A549 (cell line): ENCODE results near the gene ACD. TPM values are rescaled to one million over a fixed set of nuclear protein-coding genes. Genes with fewer than 3 reads are reported as not detected.

Source experiments
- ATAC-seq, 2 experiments: fragments of 200-7000 bp in 1 of 2; fragments of >200 bp in 1 of 2; cut with Nextera tagmentation in 1 of 2; cut with Tn5 transposase in 1 of 2; 3 replicates each; pipeline versions ENCODE4 v1.8.0 to v1.9.1; 2018 to 2020; ENCODE audit warnings: mild to moderate bottlenecking in 1 of 2, moderate library complexity in 1 of 2
- CTCF ChIA-PET: fragments of 300-600 bp; sonication (Branson Sonifier 250); formaldehyde crosslinking; extraction: SDS; loops from one replicate; lab custom pipeline; 2021; ENCODE audit warnings: antibody characterized with exemption, inconsistent platforms; lab: Yijun Ruan, JAX
- POLR2A ChIA-PET: fragments of 350-600 bp; formaldehyde crosslinking; extraction: SDS; loops from one replicate; lab custom pipeline; 2021; ENCODE audit warnings: antibody characterized with exemption, inconsistent platforms; lab: Yijun Ruan, JAX
- DNase-seq, 2 experiments: peaks; one replicate each; pipeline versions ENCODE4 v3.0.0 to v3.0.0-alpha.2; 2011 to 2016; ENCODE audit warnings: low read depth in 1 of 2, low spot score in 1 of 2
- FAIRE-seq: peaks from 2 replicates; lab custom pipeline; 2011; peaks lifted over from hg19 to GRCh38; lab: Jason Lieb, UNC
- H3K27ac ChIP-seq, 2 experiments: fragments of >200 bp; sonication (Bioruptor Twin); formaldehyde crosslinking; 3 replicates each; pipeline ENCODE4 v1.5.1; 2016 to 2017
- H3K4me1 ChIP-seq: fragments of >200 bp; sonication (Bioruptor Twin); formaldehyde crosslinking; 3 replicates; pipeline ENCODE4 v1.6.1; 2016
- H3K4me2 ChIP-seq: fragments of >200 bp; sonication (Bioruptor Twin); formaldehyde crosslinking; 3 replicates; pipeline ENCODE4 v1.6.1; 2016
- H3K4me3 ChIP-seq: fragments of >200 bp; sonication (Bioruptor Twin); formaldehyde crosslinking; 3 replicates; pipeline ENCODE4 v1.5.1; 2016
- H3K9me3 ChIP-seq: fragments of >200 bp; sonication (Bioruptor Twin); formaldehyde crosslinking; 3 replicates; pipeline ENCODE4 v1.6.1; 2016
- CBX2 ChIP-seq: fragments of 200-600 bp; sonication (generic); IDR thresholded peaks from 2 replicates; pipeline ENCODE4 v1.6.1; 2016; ENCODE audit warnings: low read depth, mild to moderate bottlenecking, borderline replicate concordance
- CBX8 ChIP-seq: fragments of 200-600 bp; sonication (generic); IDR thresholded peaks from 2 replicates; pipeline ENCODE4 v1.6.1; 2016
- CEBPB ChIP-seq, 2 experiments: fragments of >200 bp in 1 of 2; sonication (Bioruptor Twin) in 1 of 2; formaldehyde crosslinking in 1 of 2; IDR thresholded peaks; 2 replicates each; pipeline ENCODE4 v1.6.1; 2012 to 2016
- CHD2 ChIP-seq: fragments of 150-350 bp; IDR thresholded peaks from 2 replicates; pipeline ENCODE4 v1.6.1; 2014; ENCODE audit warnings: low read length; ENCODE audit not compliant: partially characterized antibody
- CHD4 ChIP-seq: fragments of 200-600 bp; sonication (generic); IDR thresholded peaks from 2 replicates; pipeline ENCODE4 v1.6.1; 2016; ENCODE audit warnings: antibody characterized with exemption, mild to moderate bottlenecking, borderline replicate concordance
- EHF ChIP-seq: fragments of 250-450 bp; sonication (Bioruptor Pico); IDR thresholded peaks from 2 replicates; pipeline ENCODE4 v1.5.0; 2020; ENCODE audit warnings: mild to moderate bottlenecking
- FOSB ChIP-seq: fragments of 250-450 bp; sonication (Bioruptor Pico); IDR thresholded peaks from 2 replicates; pipeline ENCODE4 v1.5.0; 2020; ENCODE audit warnings: mild to moderate bottlenecking, moderate library complexity
- HOXA7 ChIP-seq: fragments of 250-450 bp; sonication (Bioruptor Pico); IDR thresholded peaks from 2 replicates; pipeline ENCODE4 v1.5.0; 2020; ENCODE audit warnings: mild to moderate bottlenecking, moderate library complexity
- HOXB13 ChIP-seq: fragments of 250-450 bp; sonication (Bioruptor Pico); IDR thresholded peaks from 2 replicates; pipeline ENCODE4 v1.5.0; 2020; ENCODE audit warnings: low read depth, mild to moderate bottlenecking, moderate library complexity
- JUN ChIP-seq, 2 experiments: fragments of >200 bp; sonication (Bioruptor Twin); formaldehyde crosslinking; IDR thresholded peaks; 2 replicates in 1 of 2; 3 replicates in 1 of 2; pipeline ENCODE4 v1.6.1; 2016 to 2017
- KDM5A ChIP-seq: fragments of 200-600 bp; sonication (generic); IDR thresholded peaks from 2 replicates; pipeline ENCODE4 v1.6.1; 2016; ENCODE audit warnings: antibody characterized with exemption, mild to moderate bottlenecking
- MAFK ChIP-seq: fragments of 450-650 bp; IDR thresholded peaks from 2 replicates; pipeline ENCODE4 v1.6.1; 2014; ENCODE audit not compliant: partially characterized antibody
- MAZ ChIP-seq: fragments of 150-350 bp; IDR thresholded peaks from 2 replicates; pipeline ENCODE4 v1.6.1; 2014; ENCODE audit warnings: antibody characterized with exemption, low read depth, low read length, borderline replicate concordance
- MYC ChIP-seq: IDR thresholded peaks from 2 replicates; pipeline ENCODE4 v1.6.1; 2012; ENCODE audit warnings: mild to moderate bottlenecking, inconsistent platforms, low read length, improper control_type of control experiment, borderline replicate concordance
- NPAS2 ChIP-seq: fragments of 250-450 bp; sonication (Bioruptor Pico); IDR thresholded peaks from 2 replicates; pipeline ENCODE4 v1.8.0; 2022; ENCODE audit warnings: mild to moderate bottlenecking, moderate library complexity, borderline replicate concordance
- POLR2A ChIP-seq: IDR thresholded peaks from 2 replicates; pipeline ENCODE4 v1.6.1; 2012; ENCODE audit warnings: mild to moderate bottlenecking, low read length
- POLR2AphosphoS2 ChIP-seq: conservative IDR thresholded peaks from 2 replicates; pipeline ENCODE4 v1.6.1; 2012; ENCODE audit warnings: low read length, improper control_type of control experiment, inconsistent platforms
- REST ChIP-seq: fragments of 200-600 bp; sonication (generic); IDR thresholded peaks from 2 replicates; pipeline ENCODE4 v1.6.1; 2016; ENCODE audit warnings: antibody characterized with exemption, mild to moderate bottlenecking, moderate library complexity
- SREBF2 ChIP-seq: fragments of 450-650 bp; IDR thresholded peaks from 2 replicates; pipeline ENCODE4 v1.6.1; 2014; ENCODE audit warnings: mild to moderate bottlenecking, moderate library complexity
- TFCP2L1 ChIP-seq: fragments of 250-450 bp; sonication (Bioruptor Pico); IDR thresholded peaks from 2 replicates; pipeline ENCODE4 v1.5.0; 2021; ENCODE audit warnings: mild to moderate bottlenecking
- ZFP36 ChIP-seq: fragments of 450-650 bp; IDR thresholded peaks from 2 replicates; pipeline ENCODE4 v1.6.1; 2014; ENCODE audit warnings: borderline replicate concordance; ENCODE audit not compliant: partially characterized antibody
- ZNF302 ChIP-seq: fragments of 250-450 bp; sonication (Bioruptor Pico); IDR thresholded peaks from 2 replicates; pipeline ENCODE4 v1.9.0; 2021; ENCODE audit warnings: inconsistent platforms, mild to moderate bottlenecking, moderate library complexity
- WGBS: methylation state at CpG from one replicate; pipeline ENCODE4 v1.1.6; 2017; ENCODE audit errors: missing lambda C conversion rate; 5-methylcytosine and 5-hydroxymethylcytosine counted together
- polyA plus RNA-seq, 4 experiments: library from polyadenylated mRNA; depleted of rRNA in 3 of 4; stranded (reverse); fragments of >200 nt; fragmentation: RNase III in 1 of 4; extraction: RNeasy Plus Mini Kit Qiagen cat#74134 plus additional on column Dnase treatment in 1 of 4; gene quantifications; 2 replicates in 3 of 4; 3 replicates in 1 of 4; pipeline ENCODE4 v1.2.3, GENCODE V29; 2011 to 2017
- TF ChIP-seq, protein P1 (sequence below): IDR thresholded peaks from 2 replicates; pipeline ENCODE4 v1.6.1; 2012

ACD gene
- polyA plus RNA-seq, 2 of the 4 experiments (the other 2 are of a cell fraction) = 19.4 to 26.4 TPM

GRCh38 chr16:67699265-67699664, 39.2 kb upstream of the ACD start:
- no peak for ATAC-seq
- no peak for FAIRE-seq
- CTCF ChIA-PET = interaction anchor here (1.6 kb wide), 1 partner anchor 27 kb away, joined by 4 read pairs; no protein-coding TSS in a partner anchor
- no peak overlapping the region for H3K4me2 ChIP-seq
- WGBS = 93% methylated on average over 7 of the region's 7 CpGs
- POLR2A ChIA-PET = no interaction called here
- DNase-seq = no peak
- H3K4me1 ChIP-seq = no peaks in the 10 kb centered on the region
- no peak overlapping the region for H3K4me3 ChIP-seq
- TF ChIP-seq, protein P1, sequence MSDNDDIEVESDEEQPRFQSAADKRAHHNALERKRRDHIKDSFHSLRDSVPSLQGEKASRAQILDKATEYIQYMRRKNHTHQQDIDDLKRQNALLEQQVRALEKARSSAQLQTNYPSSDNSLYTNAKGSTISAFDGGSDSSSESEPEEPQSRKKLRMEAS = no peak
- TF ChIP-seq MAZ = no peak
- no peak for TF ChIP-seq KDM5A
- TF ChIP-seq HOXA7 (CRISPR knock-in tag) = no peak
- TF ChIP-seq POLR2A = no peak
- TF ChIP-seq NPAS2 (CRISPR knock-in tag) = no peak
- TF ChIP-seq MAFK = no peak
- no peak for TF ChIP-seq CBX8
- TF ChIP-seq SREBF2 = no peak
- no peak for TF ChIP-seq HOXB13
- no peak for TF ChIP-seq TFCP2L1 (CRISPR knock-in tag)
- TF ChIP-seq CHD4 = no peak
- no peak for TF ChIP-seq REST
- TF ChIP-seq ZFP36 = no peak
- peaks cover 10% of the 10 kb centered on the region for H3K9me3 ChIP-seq
- H3K27ac ChIP-seq = no peak overlapping the region

- 80% methylated on average over 4 of the region's 4 CpGs for WGBS
- Histone ChIP-seq H3K4me2 (no peak overlapping the region), H3K4me1 (no peaks in the 10 kb centered on the region), H3K4me3 (no peak overlapping the region), H3K27ac (no peak overlapping the region), H3K9me3 (peaks cover 10% of the 10 kb centered on the region)
- ATAC-seq (no peak), FAIRE-seq (no peak), DNase-seq (no peak)
- TF ChIP-seq MYC (no peak), JUN (IDR thresholded peaks at IDR 0.05) (no peak), POLR2AphosphoS2 (no peak), CEBPB (IDR thresholded peaks at IDR 0.05) (no peak), POLR2A (no peak), CHD4 (no peak), CBX2 (no peak), ZNF302 (CRISPR knock-in tag) (no peak), EHF (CRISPR knock-in tag) (no peak), REST (no peak), FOSB (CRISPR knock-in tag) (no peak), CHD2 (no peak), ZFP36 (no peak)
- ChIA-PET CTCF (interaction anchor here (1.0 to 1.6 kb wide), 3 partner anchors 25 to 53 kb away, joined by 3 to 6 read pairs (median 4); partner anchors contain the start of gene CARMIL2), POLR2A (no interaction called here)
These were observed 37.5 kb upstream of the ACD start for GRCh38 chr16:67697422-67698185.
